Activated CD4-positive, alpha-beta T cell treated with anti-CD3 and anti-CD28 coated beads for 36 hours (primary cell): ENCODE results near the gene FAM32A. TPM values are rescaled to one million over a fixed set of nuclear protein-coding genes. Genes with fewer than 3 reads are reported as not detected.

Experiments
- ATAC-seq: fragments of 200-7000 bp; cut with Tn5 transposase; one replicate; pipeline ENCODE4 v1.10.0; 2021; ENCODE audit warnings: mild to moderate bottlenecking, moderate library complexity
- CTCF ChIA-PET: fragments of 350-600 bp; sonication (Branson Sonifier 250); formaldehyde crosslinking; loops from one replicate; lab custom pipeline; 2021; ENCODE audit warnings: antibody characterized with exemption; lab: Charles Lee
- POLR2A ChIA-PET: fragments of 350-600 bp; sonication (Branson Sonifier 250); formaldehyde crosslinking; loops from one replicate; lab custom pipeline; 2021; ENCODE audit warnings: antibody characterized with exemption, inconsistent platforms; lab: Charles Lee
- DNase-seq: peaks from one replicate; pipeline ENCODE4 v3.0.0-alpha.2; 2020
- H3K27ac Mint-ChIP-seq: one replicate; pipeline ENCODE4 v1.8.0; 2021; ENCODE audit warnings: mixed read lengths
- H3K27me3 Mint-ChIP-seq: one replicate; pipeline ENCODE4 v1.8.0; 2021; ENCODE audit warnings: mixed read lengths
- H3K36me3 Mint-ChIP-seq: one replicate; pipeline ENCODE4 v1.8.0; 2021; ENCODE audit warnings: low read depth, mixed read lengths
- H3K4me1 Mint-ChIP-seq: one replicate; pipeline ENCODE4 v1.8.0; 2021; ENCODE audit warnings: mixed read lengths
- H3K4me3 Mint-ChIP-seq: one replicate; pipeline ENCODE4 v1.8.0; 2021; ENCODE audit warnings: mild to moderate bottlenecking, moderate library complexity, mixed read lengths
- H3K9me3 Mint-ChIP-seq: one replicate; pipeline ENCODE4 v1.8.0; 2021; ENCODE audit warnings: low read depth, mixed read lengths
- intact Hi-C, 2 experiments: fragments of 100-400 bp; cut with DNase I in 1 of 2; cut with micrococcal nuclease in 1 of 2; formaldehyde crosslinking; loops; one replicate each; pipeline versions ENCODE4 v1.14.2 to v1.15.1; 2022 to 2024; cut with DNase I, micrococcal nuclease
- total RNA-seq, 2 experiments: library from RNA; stranded (reverse); gene quantifications; one replicate each; pipeline ENCODE4 v1.2.3, GENCODE V29; 2021

The FAM32A gene
- total RNA-seq, 2 experiments from 2014 or later: 46.3 to 48.2 TPM

- CTCF ChIA-PET: no interaction called here
- Mint-ChIP-seq H3K4me1 (peaks cover 46% of the 10 kb centered on the region), H3K27me3 (no peaks in the 10 kb centered on the region), H3K9me3 (no peaks in the 10 kb centered on the region), H3K36me3 (peaks cover 63% of the 10 kb centered on the region), H3K4me3 (no peak overlapping the region), H3K27ac (peak overlapping the region; percentile 67)
- intact Hi-C loops: no loop called here
- ATAC-seq (no peak), DNase-seq (no peak)
- POLR2A ChIA-PET: no interaction called here
Measured at GRCh38 chr19:16208847-16209665, 23.8 kb downstream of the FAM32A start.

- intact Hi-C loops: no loop called here
- ChIA-PET POLR2A (no interaction called here), CTCF (no interaction called here)
- no peak for ATAC-seq
- H3K9me3 Mint-ChIP-seq: no peaks in the 10 kb centered on the region
- H3K27me3 Mint-ChIP-seq: no peaks in the 10 kb centered on the region
- DNase-seq: no peak
- no peak overlapping the region for H3K4me3 Mint-ChIP-seq
- no peak overlapping the region for H3K27ac Mint-ChIP-seq
- peaks cover 68% of the 10 kb centered on the region for H3K36me3 Mint-ChIP-seq
- H3K4me1 Mint-ChIP-seq: peaks cover 46% of the 10 kb centered on the region
Measured at GRCh38 chr19:16210168-16210567, 25.0 kb downstream of the FAM32A start.

DNA sequence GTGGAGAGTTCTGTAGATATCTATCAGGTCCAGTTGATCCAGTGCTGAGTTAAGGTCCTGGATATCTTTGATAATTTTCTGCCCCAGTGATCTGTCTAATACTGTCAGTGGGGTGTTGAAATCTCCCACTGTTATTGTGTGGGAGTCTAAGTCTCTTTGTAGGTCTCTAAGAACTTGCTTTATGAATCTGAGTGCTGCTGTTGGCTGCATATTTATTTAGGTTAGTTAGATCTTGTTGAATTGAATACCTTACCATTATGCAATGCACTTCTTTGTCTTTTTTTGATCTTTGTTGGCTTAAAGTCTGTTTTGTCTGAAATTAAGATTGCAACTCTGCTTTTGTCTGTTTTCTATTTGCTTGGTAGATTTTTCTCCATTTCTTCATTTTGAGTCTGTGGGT lies 27.9 kb downstream of the FAM32A start:
- peaks cover 76% of the 10 kb centered on the region for H3K36me3 Mint-ChIP-seq
- H3K9me3 Mint-ChIP-seq: no peaks in the 10 kb centered on the region
- H3K27me3 Mint-ChIP-seq: no peaks in the 10 kb centered on the region
- POLR2A ChIA-PET: no interaction called here
- ATAC-seq (no peak), DNase-seq (no peak)
- CTCF ChIA-PET: no interaction called here
- H3K4me1 Mint-ChIP-seq: peaks cover 54% of the 10 kb centered on the region
- H3K27ac Mint-ChIP-seq: peak overlapping the region; percentile 24
- no peak overlapping the region for H3K4me3 Mint-ChIP-seq
- intact Hi-C loops: no loop called here

GRCh38 chr19:16216744-16217670 lies 31.8 kb downstream of the FAM32A start:
- intact Hi-C loops: no loop called here
- Mint-ChIP-seq H3K9me3 (peaks cover 14% of the 10 kb centered on the region), H3K27ac (peak overlapping the region; percentile 39), H3K4me1 (peaks cover 49% of the 10 kb centered on the region), H3K4me3 (no peak overlapping the region), H3K36me3 (peaks cover 79% of the 10 kb centered on the region), H3K27me3 (no peaks in the 10 kb centered on the region)
- DNase-seq (no peak), ATAC-seq (no peak)
- POLR2A ChIA-PET: no interaction called here
- CTCF ChIA-PET: interaction anchor here (0.6 to 1.3 kb wide), 2 partner anchors 166 to 182 kb away, joined by 3 to 4 read pairs; no protein-coding TSS in a partner anchor

DNA sequence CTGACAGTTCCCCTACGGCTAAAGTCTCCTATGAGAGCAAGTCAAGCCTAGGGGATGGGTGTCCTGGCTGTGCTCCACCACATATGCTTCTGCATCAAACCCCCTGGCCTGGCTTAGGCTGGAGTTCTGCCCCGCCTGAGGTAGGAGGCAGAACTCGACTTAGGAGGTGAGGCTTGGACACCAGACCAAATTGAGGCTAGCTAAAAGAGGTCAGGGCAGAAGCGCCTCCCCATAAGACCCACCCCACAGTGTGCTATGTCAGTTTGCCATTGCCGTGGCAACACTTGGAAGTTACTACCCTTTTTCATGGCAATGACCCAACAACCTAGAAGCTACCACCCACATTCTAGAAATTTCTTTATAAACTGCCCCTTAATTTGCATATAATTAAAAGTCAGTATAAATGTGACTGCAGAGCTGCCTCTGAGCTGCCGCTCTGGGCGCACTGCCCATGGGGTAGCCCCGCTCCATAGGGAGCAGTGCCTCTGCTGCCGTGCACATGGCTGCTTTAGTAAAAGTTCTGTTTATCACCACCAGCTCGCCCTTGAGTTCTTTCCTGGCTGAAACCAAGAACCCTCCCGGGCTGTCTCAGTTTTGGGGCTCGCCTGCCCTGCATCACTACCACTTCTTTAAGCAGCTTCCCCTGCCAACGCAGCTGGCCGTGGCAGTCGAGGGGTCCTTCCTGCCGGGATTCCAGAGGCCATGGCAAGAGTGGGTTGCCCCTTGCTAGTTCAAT lies 32.7 kb downstream of the FAM32A start:
- Mint-ChIP-seq H3K36me3 (peaks cover 78% of the 10 kb centered on the region), H3K27me3 (no peaks in the 10 kb centered on the region), H3K9me3 (peaks cover 17% of the 10 kb centered on the region), H3K4me3 (no peak overlapping the region), H3K4me1 (peaks cover 40% of the 10 kb centered on the region), H3K27ac (no peak overlapping the region)
- ATAC-seq (no peak), DNase-seq (no peak)
- ChIA-PET CTCF (interaction anchor here (0.5 to 0.6 kb wide), 2 partner anchors 33 to 117 kb away, joined by 3 read pairs; no protein-coding TSS in a partner anchor), POLR2A (interaction anchor here (1.1 kb wide), 1 partner anchor 114 kb away, joined by 4 read pairs; no protein-coding TSS in a partner anchor)
- intact Hi-C loops: no loop called here

- CTCF ChIA-PET: interaction anchor here (0.5 to 0.7 kb wide), 2 partner anchors 11 to 116 kb away, joined by 3 read pairs; no protein-coding TSS in a partner anchor
- H3K4me1 Mint-ChIP-seq: peaks cover 33% of the 10 kb centered on the region
- H3K4me3 Mint-ChIP-seq: no peak overlapping the region
- no peak overlapping the region for H3K27ac Mint-ChIP-seq
- H3K27me3 Mint-ChIP-seq: no peaks in the 10 kb centered on the region
- DNase-seq: no peak
- ATAC-seq: no peak
- intact Hi-C loops: no loop called here
- H3K36me3 Mint-ChIP-seq: peaks cover 78% of the 10 kb centered on the region
- POLR2A ChIA-PET: interaction anchor here (1.1 kb wide), 1 partner anchor 115 kb away, joined by 4 read pairs; no protein-coding TSS in a partner anchor
- peaks cover 17% of the 10 kb centered on the region for H3K9me3 Mint-ChIP-seq
Measured at GRCh38 chr19:16218851-16219250, 33.6 kb downstream of the FAM32A start.

DNA sequence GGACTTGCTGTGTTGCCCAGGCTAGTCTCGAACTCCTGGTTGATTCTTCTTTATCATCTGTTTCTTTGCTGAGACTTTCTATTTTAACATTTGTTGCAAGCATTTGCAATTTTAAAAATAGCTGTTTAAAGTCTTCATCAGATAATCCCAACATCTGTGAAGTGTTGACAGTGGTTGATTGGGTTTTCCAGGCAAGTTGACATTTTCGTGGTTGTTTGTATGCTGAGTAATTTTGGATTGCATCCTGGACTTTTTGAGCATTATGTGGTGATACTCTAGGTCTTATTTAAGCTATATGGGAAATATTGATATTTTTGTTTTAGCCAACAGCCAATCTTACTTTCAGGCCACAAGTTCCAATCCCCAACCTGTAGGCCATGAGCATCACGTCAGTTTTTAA lies 37.6 kb downstream of the FAM32A start:
- H3K27me3 Mint-ChIP-seq: no peaks in the 10 kb centered on the region
- H3K4me1 Mint-ChIP-seq: peaks cover 12% of the 10 kb centered on the region
- peaks cover 17% of the 10 kb centered on the region for H3K9me3 Mint-ChIP-seq
- H3K4me3 Mint-ChIP-seq: no peak overlapping the region
- ATAC-seq (no peak), DNase-seq (no peak)
- ChIA-PET POLR2A (interaction anchor here (0.6 kb wide), 1 partner anchor 1434 kb away, joined by 3 read pairs; no protein-coding TSS in a partner anchor), CTCF (interaction anchor here (1.2 kb wide), 1 partner anchor 11 kb away, joined by 3 read pairs; no protein-coding TSS in a partner anchor)
- H3K27ac Mint-ChIP-seq: no peak overlapping the region
- H3K36me3 Mint-ChIP-seq: peaks cover 61% of the 10 kb centered on the region
- intact Hi-C loops: no loop called here

- peaks cover 3% of the 10 kb centered on the region for H3K4me1 Mint-ChIP-seq
- H3K27me3 Mint-ChIP-seq: no peaks in the 10 kb centered on the region
- no peak overlapping the region for H3K4me3 Mint-ChIP-seq
- no peak for ATAC-seq
- ChIA-PET CTCF (interaction anchor here (0.6 kb wide), 2 partner anchors 159 to 414 kb away, joined by 3 read pairs; no protein-coding TSS in a partner anchor), POLR2A (no interaction called here)
- peaks cover 58% of the 10 kb centered on the region for H3K36me3 Mint-ChIP-seq
- peaks cover 17% of the 10 kb centered on the region for H3K9me3 Mint-ChIP-seq
- intact Hi-C loops: no loop called here
- no peak overlapping the region for H3K27ac Mint-ChIP-seq
- DNase-seq: no peak
Measured at GRCh38 chr19:16223746-16224145, 38.5 kb downstream of the FAM32A start.

GRCh38 chr19:16224293-16225045 lies 39.3 kb downstream of the FAM32A start:
- Mint-ChIP-seq H3K4me1 (no peaks in the 10 kb centered on the region), H3K9me3 (peaks cover 15% of the 10 kb centered on the region), H3K4me3 (no peak overlapping the region), H3K27ac (no peak overlapping the region), H3K36me3 (peaks cover 57% of the 10 kb centered on the region), H3K27me3 (no peaks in the 10 kb centered on the region)
- intact Hi-C loops: no loop called here
- ChIA-PET POLR2A (no interaction called here), CTCF (no interaction called here)
- ATAC-seq (no peak), DNase-seq (no peak)

- no peak for DNase-seq
- Mint-ChIP-seq H3K4me1 (no peaks in the 10 kb centered on the region), H3K9me3 (peaks cover 12% of the 10 kb centered on the region), H3K36me3 (peaks cover 52% of the 10 kb centered on the region), H3K27ac (no peak overlapping the region), H3K4me3 (no peak overlapping the region), H3K27me3 (no peaks in the 10 kb centered on the region)
- intact Hi-C loops: no loop called here
- POLR2A ChIA-PET: no interaction called here
- CTCF ChIA-PET: no interaction called here
- ATAC-seq: no peak
Measured at GRCh38 chr19:16225279-16226183, 40.3 kb downstream of the FAM32A start.
